ENCODE measurements around the gene LRRC28.
"Not testable (repeated sequence)": the region's sequence is repeated elsewhere in the genome, so short reads cannot be mapped to it uniquely, and the experiment has no call there.

The LRRC28 gene

GRCh38 chr15:99365242-99365641 is 114.0 kb downstream of the LRRC28 start:
- in situ Hi-C loops (cut with HindIII; ENCODE audit: low pct_ligation_motif_present, low pct_unique_long_range_greater_than_20kb, low sequenced_read_pairs): no loop called here
- DNase-seq: no peak

GRCh38 chr15:99366013-99366412 is 114.7 kb downstream of the LRRC28 start:
- DNase-seq: no peak
- in situ Hi-C loops (cut with HindIII; ENCODE audit: low pct_ligation_motif_present, low pct_unique_long_range_greater_than_20kb, low sequenced_read_pairs): no loop called here

DNA sequence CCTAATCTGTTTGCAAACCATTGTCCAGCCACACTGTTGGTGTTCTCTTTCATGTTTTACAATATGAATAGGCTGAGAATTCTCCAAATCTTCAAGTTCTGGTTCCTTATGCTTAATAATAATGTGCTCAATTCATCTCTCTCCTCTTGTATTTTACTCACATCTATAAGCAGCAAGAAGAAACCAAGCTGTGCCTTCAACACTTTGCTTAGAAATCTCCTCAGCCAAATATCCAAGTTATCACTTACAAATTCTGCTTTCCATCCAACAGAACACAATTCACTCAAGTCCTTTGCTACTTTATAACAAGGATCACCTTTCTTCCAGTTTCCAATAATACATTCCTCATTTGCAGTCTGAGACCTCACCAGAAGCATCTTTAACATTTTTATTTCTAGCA is 117.5 kb downstream of the LRRC28 start:
- DNase-seq: no peak
- in situ Hi-C loops (cut with HindIII; ENCODE audit: low pct_ligation_motif_present, low pct_unique_long_range_greater_than_20kb, low sequenced_read_pairs): no loop called here

GRCh38 chr15:99369196-99369595 is 117.9 kb downstream of the LRRC28 start:
- in situ Hi-C loops (cut with HindIII; ENCODE audit: low pct_ligation_motif_present, low pct_unique_long_range_greater_than_20kb, low sequenced_read_pairs): no loop called here

GRCh38 chr15:99371180-99372103 is 120.2 kb downstream of the LRRC28 start:
- DNase-seq: no peak
- in situ Hi-C loops (cut with HindIII; ENCODE audit: low pct_ligation_motif_present, low pct_unique_long_range_greater_than_20kb, low sequenced_read_pairs): no loop called here

More at GRCh38 chr15:99369196-99369595, 117.9 kb downstream of the LRRC28 start:
- no peak for DNase-seq

DNA sequence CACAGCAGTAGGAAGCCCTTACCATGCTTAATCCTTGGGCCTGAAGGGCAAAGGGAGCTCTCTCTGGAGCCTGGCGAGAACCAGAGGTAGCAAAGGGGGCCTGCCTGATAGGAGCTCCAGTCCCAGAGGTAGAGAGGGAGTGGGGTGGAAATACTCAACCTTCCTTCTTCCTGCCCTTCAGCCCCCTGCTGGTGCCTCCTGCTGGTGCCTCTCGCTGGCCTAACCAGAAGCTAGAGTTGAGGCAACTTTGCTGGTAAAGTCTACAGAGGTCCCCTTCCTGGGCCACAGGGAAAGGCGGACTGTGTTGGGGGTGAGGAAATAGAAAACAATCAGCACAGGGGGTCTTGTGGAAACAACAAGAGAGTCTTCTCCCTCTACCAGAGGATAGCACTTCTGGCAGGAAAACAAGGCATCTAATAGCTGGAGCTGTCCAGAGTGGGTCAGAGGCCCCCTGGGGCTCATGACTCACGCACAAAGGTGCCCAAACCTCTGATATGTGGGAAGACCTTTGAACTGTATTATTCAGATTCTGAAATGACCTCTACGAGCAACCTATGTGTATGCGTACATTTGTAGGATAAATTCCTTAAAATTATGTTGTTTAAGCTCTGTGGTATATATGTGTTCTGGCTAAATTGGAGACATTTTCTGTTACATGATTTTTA is 133.9 kb downstream of the LRRC28 start:
- peak; percentile 11 for DNase-seq
- in situ Hi-C loops (cut with HindIII; ENCODE audit: low pct_ligation_motif_present, low pct_unique_long_range_greater_than_20kb, low sequenced_read_pairs): no loop called here

DNA sequence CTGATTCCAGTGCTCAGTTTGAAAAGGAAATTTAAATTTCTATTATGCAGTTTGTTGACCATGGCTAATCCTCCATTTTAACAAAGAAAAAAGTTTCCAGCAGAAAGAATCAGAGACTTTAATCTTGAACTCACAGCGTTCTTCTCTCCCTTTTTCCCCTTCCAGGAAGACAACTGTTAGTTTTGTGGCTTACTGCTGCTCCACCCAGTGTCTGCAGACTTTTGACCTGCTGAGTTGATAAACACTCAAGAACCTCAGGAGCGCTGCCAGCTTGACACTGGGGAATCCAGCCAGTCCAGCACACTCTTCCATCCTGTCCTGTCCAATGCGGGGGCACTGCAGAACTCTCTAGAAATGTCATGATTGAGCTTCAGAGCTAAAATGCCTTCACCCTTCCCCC is 134.6 kb downstream of the LRRC28 start:
- no peak for DNase-seq
- in situ Hi-C loops (cut with HindIII; ENCODE audit: low pct_ligation_motif_present, low pct_unique_long_range_greater_than_20kb, low sequenced_read_pairs): no loop called here

DNA sequence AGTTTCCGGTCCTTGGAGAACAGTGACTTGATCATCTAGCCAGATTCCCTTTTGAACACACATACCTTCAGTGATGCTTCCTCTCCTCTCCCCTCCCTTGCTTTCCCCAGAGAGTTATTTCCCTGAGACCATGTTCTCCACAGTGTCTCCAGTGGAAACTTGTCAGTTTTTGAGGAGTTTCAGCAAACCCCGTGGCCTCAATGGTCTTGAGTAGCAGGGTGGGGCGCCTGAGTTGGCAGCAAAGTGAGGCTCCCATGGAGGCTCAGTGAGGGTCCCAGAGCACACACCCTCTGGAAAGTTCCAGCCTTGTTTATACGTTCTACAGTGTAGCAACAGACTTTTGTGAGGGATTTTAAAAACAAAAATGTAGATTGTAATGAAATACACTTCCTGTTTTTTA is 135.1 kb downstream of the LRRC28 start:
- in situ Hi-C loops (cut with HindIII; ENCODE audit: low pct_ligation_motif_present, low pct_unique_long_range_greater_than_20kb, low sequenced_read_pairs): no loop called here
- no peak for DNase-seq

GRCh38 chr15:99387421-99388168 is 136.3 kb downstream of the LRRC28 start:
- no peak for DNase-seq

DNA sequence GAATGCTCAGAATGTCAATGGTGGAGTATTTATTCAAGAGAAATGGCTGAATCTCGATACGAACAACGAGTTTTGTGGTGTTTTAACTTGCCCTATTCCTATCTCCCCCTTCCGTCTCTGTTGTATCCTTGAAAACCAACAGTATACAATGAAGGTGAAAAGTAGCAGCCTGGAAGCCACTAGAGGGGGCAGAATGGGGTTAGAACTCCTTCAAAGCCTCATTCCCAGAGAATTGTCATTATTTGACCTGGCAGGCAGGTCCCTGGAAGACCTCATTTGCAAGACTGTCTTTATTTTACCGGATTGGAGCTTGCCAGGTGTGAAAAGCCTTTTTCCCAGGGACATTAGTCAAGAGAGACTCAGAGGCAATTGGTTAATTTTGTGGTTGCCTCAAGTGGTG is 139.4 kb downstream of the LRRC28 start:
- no peak for DNase-seq
- in situ Hi-C loops (cut with HindIII; ENCODE audit: low pct_ligation_motif_present, low pct_unique_long_range_greater_than_20kb, low sequenced_read_pairs): no loop called here

More at GRCh38 chr15:99387421-99388168, 136.3 kb downstream of the LRRC28 start:
- in situ Hi-C loops (cut with HindIII; ENCODE audit: low pct_ligation_motif_present, low pct_unique_long_range_greater_than_20kb, low sequenced_read_pairs): no loop called here

- in situ Hi-C loops (cut with HindIII; ENCODE audit: low pct_ligation_motif_present, low pct_unique_long_range_greater_than_20kb, low sequenced_read_pairs): no loop called here
- no peak for DNase-seq
These were observed 142.4 kb downstream of the LRRC28 start for GRCh38 chr15:99393641-99394040.

DNA sequence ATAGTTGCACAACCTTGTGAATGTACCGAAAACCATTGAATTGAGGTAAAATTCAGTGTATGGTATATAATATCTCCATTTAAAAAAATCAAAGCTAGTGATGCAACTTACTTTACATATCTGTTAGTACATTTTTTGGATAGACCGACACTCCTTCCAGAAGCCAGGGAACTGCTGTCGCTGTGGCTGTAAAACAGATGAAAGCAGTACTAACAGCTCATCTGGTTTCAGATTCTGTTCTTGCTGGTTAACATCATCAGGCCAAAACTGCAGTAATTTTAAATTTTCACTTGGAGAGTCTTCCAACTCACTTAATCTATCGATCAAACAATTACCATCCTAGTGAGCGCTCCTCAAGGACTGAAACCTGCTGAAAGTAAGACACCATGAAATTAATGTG is 145.1 kb downstream of the LRRC28 start:
- DNase-seq: no peak
- in situ Hi-C loops (cut with HindIII; ENCODE audit: low pct_ligation_motif_present, low pct_unique_long_range_greater_than_20kb, low sequenced_read_pairs): no loop called here

DNA sequence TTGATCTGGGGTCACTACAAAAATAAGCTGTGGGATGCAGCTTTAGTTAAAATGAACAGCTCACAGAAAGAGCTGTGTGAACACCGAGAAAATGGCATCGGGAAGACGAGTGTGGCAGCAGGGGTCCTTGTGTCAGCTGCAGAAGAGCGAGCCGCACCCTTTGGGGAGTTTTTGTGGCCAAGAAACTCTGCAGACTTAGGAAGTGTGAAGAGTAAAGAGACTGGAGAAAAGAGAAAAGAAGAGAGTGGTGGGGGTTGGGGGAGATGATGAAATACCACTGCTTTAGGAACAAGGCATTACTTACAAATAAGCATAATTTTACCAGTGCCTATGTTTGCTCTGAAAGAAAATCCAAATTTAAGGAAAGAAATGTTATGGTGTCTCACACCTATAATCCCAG is 147.8 kb downstream of the LRRC28 start:
- in situ Hi-C loops (cut with HindIII; ENCODE audit: low pct_ligation_motif_present, low pct_unique_long_range_greater_than_20kb, low sequenced_read_pairs): no loop called here
- DNase-seq: no peak

DNA sequence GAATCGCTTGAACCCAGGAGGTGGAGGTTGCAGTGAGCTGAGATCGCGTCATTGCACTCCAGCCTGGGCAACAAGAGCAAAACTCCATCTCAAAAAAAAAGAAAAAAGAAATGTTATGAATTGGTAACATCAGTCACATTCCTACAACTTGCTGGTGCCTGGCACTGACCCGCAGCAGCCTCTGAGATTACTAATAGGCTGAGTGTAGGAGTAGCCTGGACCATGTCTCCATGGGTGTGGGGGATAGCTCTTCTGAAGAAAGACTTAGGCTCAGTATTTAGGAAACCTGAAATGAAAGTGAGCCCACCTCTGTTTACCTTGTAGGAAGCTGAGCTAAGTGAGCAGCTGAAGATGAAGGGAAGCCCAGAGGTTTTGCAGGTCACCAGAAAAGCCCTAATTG is 148.3 kb downstream of the LRRC28 start:
- no peak for DNase-seq
- in situ Hi-C loops (cut with HindIII; ENCODE audit: low pct_ligation_motif_present, low pct_unique_long_range_greater_than_20kb, low sequenced_read_pairs): no loop called here

GRCh38 chr15:99401216-99401615 is 149.9 kb downstream of the LRRC28 start:
- DNase-seq; in situ Hi-C loops (cut with HindIII; ENCODE audit: low pct_ligation_motif_present, low pct_unique_long_range_greater_than_20kb, low sequenced_read_pairs): not testable (repeated sequence)

GRCh38 chr15:99402014-99402729 is 150.9 kb downstream of the LRRC28 start:
- DNase-seq: no peak
- in situ Hi-C loops (cut with HindIII; ENCODE audit: low pct_ligation_motif_present, low pct_unique_long_range_greater_than_20kb, low sequenced_read_pairs): no loop called here

DNA sequence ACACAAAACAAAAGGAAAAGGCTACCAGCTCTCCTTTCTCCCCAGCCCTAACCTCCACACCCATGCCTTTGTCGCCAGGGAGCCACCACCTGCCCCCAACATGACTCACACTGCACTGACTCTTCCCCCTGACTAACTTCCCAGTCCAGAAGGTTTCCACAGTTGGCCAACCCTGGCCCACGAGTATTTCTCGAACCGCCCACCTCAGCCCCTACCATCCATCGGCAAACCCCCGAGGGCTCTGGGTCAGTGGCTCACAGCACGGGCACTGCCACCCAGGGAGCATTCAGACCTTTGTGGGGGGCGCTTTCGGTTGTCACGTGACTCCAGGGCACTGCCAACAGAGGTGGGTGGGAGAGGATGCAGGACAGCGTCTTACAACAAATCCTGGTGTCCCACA is 152.3 kb downstream of the LRRC28 start:
- DNase-seq: no peak
- in situ Hi-C loops (cut with HindIII; ENCODE audit: low pct_ligation_motif_present, low pct_unique_long_range_greater_than_20kb, low sequenced_read_pairs): no loop called here

- in situ Hi-C loops (cut with HindIII; ENCODE audit: low pct_ligation_motif_present, low pct_unique_long_range_greater_than_20kb, low sequenced_read_pairs): no loop called here
- DNase-seq: no peak
These were observed 153.2 kb downstream of the LRRC28 start for GRCh38 chr15:99404454-99404853.

GRCh38 chr15:99406120-99406519 is 154.8 kb downstream of the LRRC28 start:
- in situ Hi-C loops (cut with HindIII; ENCODE audit: low pct_ligation_motif_present, low pct_unique_long_range_greater_than_20kb, low sequenced_read_pairs): no loop called here
- DNase-seq: no peak
